HL-60 (cell line): ENCODE data around the gene COL18A1.

Experiments used
- CTCF ChIP-seq: IDR thresholded peaks from one replicate; pipeline ENCODE4 v1.5.1; 2011; ENCODE audit warnings: low read length, control low read depth, inconsistent platforms; ENCODE audit not compliant: insufficient read depth
- POLR2AphosphoS5 ChIP-seq: IDR thresholded peaks from 2 replicates; pipeline ENCODE4 v1.6.1; 2012; ENCODE audit warnings: low read depth
- TF ChIP-seq, protein P1 (sequence below): IDR thresholded peaks from 2 replicates; pipeline ENCODE4 v1.6.1; 2012; ENCODE audit warnings: low read depth; ENCODE audit not compliant: insufficient replicate concordance

DNA sequence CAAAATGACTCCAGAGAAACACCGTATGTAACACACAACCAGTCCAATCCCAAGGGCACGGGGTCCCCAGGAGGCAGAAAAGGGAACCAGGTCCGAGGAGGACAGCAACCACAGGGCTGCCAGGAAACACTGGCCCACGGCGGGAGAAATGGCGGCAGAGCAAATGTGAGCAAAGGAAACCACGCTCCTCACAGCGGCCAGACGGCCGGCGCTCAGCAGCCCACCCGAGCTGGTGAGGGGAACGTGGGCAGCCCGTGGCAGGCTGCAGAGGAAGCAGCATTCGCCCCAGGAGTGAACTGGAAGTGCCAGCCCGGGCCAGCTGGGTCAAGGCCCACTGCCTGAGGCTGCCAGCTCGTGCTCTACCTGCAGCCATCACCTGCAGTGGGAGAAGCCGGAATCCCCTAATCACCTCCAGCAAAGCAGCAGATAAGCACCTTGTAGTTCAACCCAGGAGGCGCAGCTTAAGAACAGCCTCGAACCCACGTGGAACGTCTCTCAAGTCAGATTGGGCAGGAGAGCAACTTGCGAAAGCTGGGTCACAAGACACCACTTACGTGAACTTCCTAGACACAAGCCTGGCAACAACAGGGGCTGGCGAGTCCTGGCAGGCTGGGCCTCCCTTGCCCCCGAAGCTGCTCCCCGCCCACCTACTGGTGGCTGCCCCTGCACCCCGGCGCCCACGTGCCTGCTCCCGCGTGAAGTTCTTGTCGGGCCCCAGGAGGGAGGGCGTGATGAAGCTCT lies 130.5 kb downstream of the COL18A1 start:
- TF ChIP-seq CTCF (no peak), POLR2AphosphoS5 (peak; percentile 42; the same call in 1 of the 2 replicates)
- TF ChIP-seq, protein P1, sequence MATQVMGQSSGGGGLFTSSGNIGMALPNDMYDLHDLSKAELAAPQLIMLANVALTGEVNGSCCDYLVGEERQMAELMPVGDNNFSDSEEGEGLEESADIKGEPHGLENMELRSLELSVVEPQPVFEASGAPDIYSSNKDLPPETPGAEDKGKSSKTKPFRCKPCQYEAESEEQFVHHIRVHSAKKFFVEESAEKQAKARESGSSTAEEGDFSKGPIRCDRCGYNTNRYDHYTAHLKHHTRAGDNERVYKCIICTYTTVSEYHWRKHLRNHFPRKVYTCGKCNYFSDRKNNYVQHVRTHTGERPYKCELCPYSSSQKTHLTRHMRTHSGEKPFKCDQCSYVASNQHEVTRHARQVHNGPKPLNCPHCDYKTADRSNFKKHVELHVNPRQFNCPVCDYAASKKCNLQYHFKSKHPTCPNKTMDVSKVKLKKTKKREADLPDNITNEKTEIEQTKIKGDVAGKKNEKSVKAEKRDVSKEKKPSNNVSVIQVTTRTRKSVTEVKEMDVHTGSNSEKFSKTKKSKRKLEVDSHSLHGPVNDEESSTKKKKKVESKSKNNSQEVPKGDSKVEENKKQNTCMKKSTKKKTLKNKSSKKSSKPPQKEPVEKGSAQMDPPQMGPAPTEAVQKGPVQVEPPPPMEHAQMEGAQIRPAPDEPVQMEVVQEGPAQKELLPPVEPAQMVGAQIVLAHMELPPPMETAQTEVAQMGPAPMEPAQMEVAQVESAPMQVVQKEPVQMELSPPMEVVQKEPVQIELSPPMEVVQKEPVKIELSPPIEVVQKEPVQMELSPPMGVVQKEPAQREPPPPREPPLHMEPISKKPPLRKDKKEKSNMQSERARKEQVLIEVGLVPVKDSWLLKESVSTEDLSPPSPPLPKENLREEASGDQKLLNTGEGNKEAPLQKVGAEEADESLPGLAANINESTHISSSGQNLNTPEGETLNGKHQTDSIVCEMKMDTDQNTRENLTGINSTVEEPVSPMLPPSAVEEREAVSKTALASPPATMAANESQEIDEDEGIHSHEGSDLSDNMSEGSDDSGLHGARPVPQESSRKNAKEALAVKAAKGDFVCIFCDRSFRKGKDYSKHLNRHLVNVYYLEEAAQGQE, result no peak
